Loucy (cell line): Measurements from ENCODE around the gene CTCFL.

Source experiments
- H2AFZ ChIP-seq: fragments of 200-600 bp; sonication (generic); 2 replicates; pipeline ENCODE4 v1.6.0; 2016; ENCODE audit warnings: antibody characterized with exemption, mild to moderate bottlenecking, low read length, moderate library complexity
- H3F3A ChIP-seq: fragments of 200-600 bp; 2 replicates; pipeline ENCODE4 v1.6.0; 2016; ENCODE audit warnings: antibody characterized with exemption, low read depth, mild to moderate bottlenecking
- H3K27me3 ChIP-seq: fragments of 200-600 bp; sonication (generic); 2 replicates; pipeline ENCODE4 v1.6.1; 2014; ENCODE audit warnings: low read length, mild to moderate bottlenecking; ENCODE audit not compliant: insufficient read depth, poor library complexity, severe bottlenecking
- H3K36me3 ChIP-seq: fragments of 200-600 bp; sonication (generic); 2 replicates; pipeline ENCODE4 v1.6.1; 2016; ENCODE audit warnings: low read length; ENCODE audit not compliant: insufficient read depth
- H3K4me1 ChIP-seq: fragments of 200-600 bp; sonication (generic); 2 replicates; pipeline ENCODE4 v1.5.1; 2014; ENCODE audit warnings: low read length, mild to moderate bottlenecking; ENCODE audit not compliant: insufficient read depth, poor library complexity, severe bottlenecking
- H3K4me2 ChIP-seq: fragments of 200-600 bp; sonication (generic); 2 replicates; pipeline ENCODE4 v1.6.0; 2014; ENCODE audit warnings: antibody characterized with exemption, low read length, low read depth, mild to moderate bottlenecking; ENCODE audit not compliant: poor library complexity, severe bottlenecking
- H3K4me3 ChIP-seq: fragments of 200-600 bp; sonication (generic); 2 replicates; pipeline ENCODE4 v1.5.1; 2014; ENCODE audit warnings: low read length, mild to moderate bottlenecking, mixed read lengths; ENCODE audit not compliant: poor library complexity, severe bottlenecking
- H3K79me2 ChIP-seq: fragments of 200-600 bp; sonication (generic); 2 replicates; pipeline ENCODE4 v1.6.1; 2014; ENCODE audit warnings: low read length; ENCODE audit not compliant: insufficient read depth
- H3K9ac ChIP-seq: fragments of 200-600 bp; sonication (generic); 2 replicates; pipeline ENCODE4 v1.6.0; 2014; ENCODE audit warnings: mild to moderate bottlenecking, low read depth, low read length, moderate library complexity; ENCODE audit not compliant: poor library complexity, severe bottlenecking
- H3K9me2 ChIP-seq: fragments of 200-600 bp; sonication (generic); replicated peaks from 2 replicates; pipeline ENCODE4 v1.6.1; 2016; ENCODE audit warnings: low read depth, low read length, mixed read lengths
- H3K9me3 ChIP-seq: fragments of 200-600 bp; sonication (generic); 2 replicates; pipeline ENCODE4 v1.6.1; 2014; ENCODE audit warnings: mild to moderate bottlenecking, antibody characterized with exemption, low read length, low read depth; ENCODE audit not compliant: insufficient read depth
- H4K20me1 ChIP-seq: fragments of 200-600 bp; sonication (generic); 2 replicates; pipeline ENCODE4 v1.6.0; 2014; ENCODE audit warnings: antibody characterized with exemption, low read length, mild to moderate bottlenecking; ENCODE audit not compliant: insufficient read depth, poor library complexity, severe bottlenecking
- CTCF ChIP-seq: fragments of 200-600 bp; sonication (generic); conservative IDR thresholded peaks from 2 replicates; pipeline ENCODE4 v1.5.1; 2014; ENCODE audit warnings: mild to moderate bottlenecking, antibody characterized with exemption, low read length
- EZH2phosphoT487 ChIP-seq: fragments of 200-600 bp; IDR thresholded peaks from 2 replicates; pipeline ENCODE4 v1.6.1; 2018; ENCODE audit warnings: antibody characterized with exemption, mild to moderate bottlenecking, moderate library complexity, borderline replicate concordance

The CTCFL gene

GRCh38 chr20:57545927-57546662, 21.2 kb upstream of the CTCFL start:
- Histone ChIP-seq H3F3A (no peaks in the 10 kb centered on the region), H3K9me2 (no peaks in the 10 kb centered on the region), H2AFZ (no peak overlapping the region), H3K79me2 (no peaks in the 10 kb centered on the region), H3K4me3 (no peak overlapping the region), H3K36me3 (no peaks in the 10 kb centered on the region), H3K9me3 (no peaks in the 10 kb centered on the region), H3K4me1 (no peaks in the 10 kb centered on the region), H4K20me1 (no peaks in the 10 kb centered on the region), H3K27me3 (no peaks in the 10 kb centered on the region), H3K4me2 (no peak overlapping the region), H3K9ac (no peak overlapping the region)
- no peak for TF ChIP-seq EZH2phosphoT487
- peak; percentile 22; the same call in 1 of the 2 replicates for TF ChIP-seq CTCF

- Histone ChIP-seq H3K4me1 (no peaks in the 10 kb centered on the region), H3K9me2 (no peaks in the 10 kb centered on the region), H3K9me3 (no peaks in the 10 kb centered on the region), H3K36me3 (no peaks in the 10 kb centered on the region), H3K4me2 (no peak overlapping the region), H3K27me3 (no peaks in the 10 kb centered on the region), H2AFZ (no peak overlapping the region), H3K9ac (no peak overlapping the region), H4K20me1 (no peaks in the 10 kb centered on the region), H3F3A (no peaks in the 10 kb centered on the region), H3K79me2 (no peaks in the 10 kb centered on the region), H3K4me3 (no peak overlapping the region)
- TF ChIP-seq EZH2phosphoT487, result no peak
- no peak for TF ChIP-seq CTCF
Measured at GRCh38 chr20:57544838-57545564, 20.1 kb upstream of the CTCFL start.

- no peaks in the 10 kb centered on the region for H3K36me3 ChIP-seq
- H3K27me3 ChIP-seq, result no peaks in the 10 kb centered on the region
- H3K9me3 ChIP-seq, result no peaks in the 10 kb centered on the region
- no peaks in the 10 kb centered on the region for H3K4me1 ChIP-seq
- no peak overlapping the region for H3K4me2 ChIP-seq
- H3K4me3 ChIP-seq, result no peak overlapping the region
- no peak overlapping the region for H2AFZ ChIP-seq
- H3K9ac ChIP-seq, result no peak overlapping the region
- H3K79me2 ChIP-seq, result no peaks in the 10 kb centered on the region
- TF ChIP-seq EZH2phosphoT487 (no peak), CTCF (no peak)
- H3F3A ChIP-seq, result no peaks in the 10 kb centered on the region
- H4K20me1 ChIP-seq, result no peaks in the 10 kb centered on the region
- no peaks in the 10 kb centered on the region for H3K9me2 ChIP-seq
Measured at GRCh38 chr20:57543754-57544153, 18.8 kb upstream of the CTCFL start.
